ENCODE measurements around the gene INTS12.

The INTS12 gene

DNA sequence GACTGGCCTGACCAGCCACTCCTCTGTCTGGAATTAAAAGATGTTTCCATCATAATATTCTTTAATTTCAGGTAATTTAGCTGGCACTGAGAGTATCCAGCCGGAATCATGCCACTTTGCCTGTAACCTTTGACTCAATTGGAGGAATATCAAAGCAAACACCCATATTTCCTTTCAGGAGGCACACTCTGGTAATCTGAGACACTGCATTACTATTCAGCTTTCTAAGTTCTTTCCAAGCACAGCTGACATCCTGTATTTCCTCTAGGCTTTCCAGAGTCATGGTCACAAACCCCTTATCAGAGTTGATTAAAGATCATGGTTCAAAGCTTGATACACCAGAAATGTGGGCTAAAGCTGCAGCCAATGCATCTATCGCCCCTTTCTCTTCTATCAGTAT lies 29.3 kb downstream of the INTS12 start:
- DNase-seq = no peak

DNA sequence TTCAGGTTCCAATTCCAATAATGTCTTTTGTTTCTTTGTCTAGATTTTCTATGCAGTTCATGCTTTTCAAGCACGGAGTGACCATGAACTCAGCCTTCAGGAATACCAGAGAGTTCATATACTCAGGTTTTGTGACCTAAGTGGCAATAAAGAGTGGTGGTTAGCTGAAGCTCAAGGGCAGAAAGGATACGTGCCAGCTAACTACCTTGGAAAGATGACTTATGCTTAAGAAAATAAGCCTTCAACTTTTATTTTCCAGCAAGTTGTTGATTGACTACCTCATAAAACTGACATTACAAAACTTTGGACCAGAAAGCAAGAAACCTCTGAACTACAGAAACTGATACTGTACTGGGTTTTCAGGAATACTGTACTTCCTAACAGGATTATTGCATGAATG lies 30.8 kb downstream of the INTS12 start:
- DNase-seq = no peak

DNA sequence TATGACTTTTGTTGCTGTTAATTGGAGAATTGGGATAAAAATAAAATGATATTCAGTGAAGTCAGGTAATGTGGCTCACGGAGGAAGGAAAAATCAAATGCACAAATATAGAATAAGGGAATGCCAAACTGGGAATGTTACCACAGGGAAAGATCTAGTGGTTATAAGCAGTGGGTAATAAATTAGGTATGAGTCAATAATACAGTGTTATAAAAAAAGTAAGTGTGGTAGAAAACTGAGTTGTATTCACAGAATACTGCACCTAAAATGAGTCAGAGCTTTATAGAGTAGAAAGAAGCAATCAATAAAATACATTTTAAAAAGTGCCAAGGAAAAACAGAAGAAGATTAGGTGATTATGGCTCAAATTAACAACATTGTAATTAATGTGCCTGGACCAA lies 34.5 kb downstream of the INTS12 start:
- DNase-seq = no peak

DNA sequence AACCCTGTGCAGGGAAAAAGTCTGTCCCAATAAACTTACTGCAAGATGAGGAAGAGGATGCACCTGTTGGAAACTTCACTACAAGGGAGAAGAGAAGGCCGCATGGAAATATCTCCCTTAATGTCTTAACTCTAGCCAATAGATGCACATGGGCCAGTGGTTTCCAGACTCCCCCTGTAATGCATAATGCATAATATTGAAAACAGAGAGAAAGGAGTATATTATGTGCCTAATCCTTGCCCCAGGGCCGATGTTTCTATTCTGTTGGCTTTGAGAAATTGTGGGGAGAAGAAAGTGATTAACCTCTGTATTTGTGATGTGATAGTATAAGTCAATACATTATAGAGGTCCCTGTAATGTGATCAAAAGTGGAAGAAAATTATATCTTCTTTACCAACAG lies 37.2 kb downstream of the INTS12 start:
- no peak for DNase-seq

DNA sequence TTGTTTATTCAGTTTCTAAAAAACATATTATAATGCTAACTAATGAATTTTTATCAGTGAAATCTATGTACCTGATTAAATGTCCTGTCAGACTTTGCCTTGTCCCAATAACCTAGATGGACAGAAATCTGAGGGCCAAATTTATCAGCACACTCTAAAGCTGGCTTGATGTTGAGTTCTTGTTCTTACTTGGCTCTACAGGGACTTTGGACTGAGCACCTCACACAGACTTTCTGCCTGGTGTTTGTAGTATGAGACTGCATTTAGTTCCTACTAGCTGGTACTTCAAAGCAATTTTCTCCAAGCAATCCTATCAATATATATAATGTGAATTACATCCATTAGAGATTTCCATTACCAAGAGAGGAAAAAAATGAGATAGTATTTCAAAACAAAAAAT lies 37.8 kb downstream of the INTS12 start:
- no peak for DNase-seq

DNA sequence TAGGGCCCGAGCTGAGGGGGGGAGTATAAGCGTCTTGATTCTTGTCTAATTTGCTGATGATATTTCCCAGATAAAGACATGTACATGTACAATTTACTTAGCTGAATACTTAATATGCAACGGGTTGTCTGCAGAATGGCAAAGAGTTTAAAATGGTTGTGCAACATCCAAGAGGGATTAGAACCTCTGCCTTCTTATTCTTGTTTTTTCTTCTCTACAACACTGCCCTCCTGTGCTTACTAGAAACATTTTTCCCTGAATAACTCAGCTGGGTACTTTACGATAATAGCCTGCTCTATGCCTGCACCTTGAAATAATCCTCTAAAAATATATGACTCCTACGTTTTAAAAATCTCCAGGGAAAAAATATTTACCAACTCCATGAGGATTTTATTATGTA lies 41.8 kb downstream of the INTS12 start:
- no peak for DNase-seq

DNA sequence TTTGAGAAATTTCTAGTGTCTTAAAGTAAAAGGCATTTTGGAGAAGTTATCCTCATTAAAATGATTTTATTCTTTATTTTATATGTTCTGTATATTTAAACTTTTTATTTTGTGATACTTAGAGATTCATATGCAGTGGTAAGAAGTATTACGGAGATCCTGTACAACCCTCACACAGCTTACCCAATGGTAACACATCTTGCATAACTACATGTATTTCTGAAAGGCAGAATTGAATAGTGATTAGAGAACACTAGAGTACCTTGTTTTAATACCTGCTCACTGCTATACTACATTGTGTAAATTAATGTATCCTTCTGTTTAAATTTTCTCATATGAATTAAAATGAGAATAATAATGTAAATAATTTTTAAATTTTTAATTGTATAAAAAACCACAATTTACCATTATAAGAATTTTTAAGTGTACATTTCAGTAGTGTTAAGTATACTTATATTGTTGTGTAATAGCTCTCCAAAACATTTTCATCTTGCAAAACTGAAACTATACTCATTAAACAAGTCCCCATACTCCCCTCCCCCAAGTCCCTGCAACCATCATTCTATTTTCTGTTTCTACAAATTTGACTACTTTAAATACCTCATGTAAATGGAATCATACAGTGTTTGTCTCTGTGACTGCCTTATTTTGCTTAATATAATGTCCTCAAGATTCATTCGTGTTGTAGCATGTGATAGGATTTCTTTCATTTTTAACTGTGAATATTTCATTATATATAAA lies 45.4 kb downstream of the INTS12 start:
- no peak for DNase-seq

DNA sequence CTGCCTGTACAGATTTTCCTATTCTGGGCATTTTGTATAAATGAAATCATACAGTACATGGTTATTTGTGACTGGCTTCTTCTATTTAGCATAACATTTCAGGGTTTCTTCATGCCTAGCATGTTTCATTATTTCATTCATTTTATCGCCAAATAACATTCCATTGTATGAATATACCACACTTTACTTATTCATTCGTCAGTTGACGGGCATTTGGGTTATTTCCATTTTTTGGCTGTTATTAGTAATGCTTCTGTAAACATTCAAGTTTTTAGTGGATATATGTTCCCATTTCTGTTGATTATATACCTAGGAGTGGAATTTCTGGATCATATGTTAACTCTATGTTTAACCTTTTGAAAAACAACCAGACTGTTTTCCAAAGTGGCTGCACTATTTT lies 47.5 kb downstream of the INTS12 start:
- no peak for DNase-seq

DNA sequence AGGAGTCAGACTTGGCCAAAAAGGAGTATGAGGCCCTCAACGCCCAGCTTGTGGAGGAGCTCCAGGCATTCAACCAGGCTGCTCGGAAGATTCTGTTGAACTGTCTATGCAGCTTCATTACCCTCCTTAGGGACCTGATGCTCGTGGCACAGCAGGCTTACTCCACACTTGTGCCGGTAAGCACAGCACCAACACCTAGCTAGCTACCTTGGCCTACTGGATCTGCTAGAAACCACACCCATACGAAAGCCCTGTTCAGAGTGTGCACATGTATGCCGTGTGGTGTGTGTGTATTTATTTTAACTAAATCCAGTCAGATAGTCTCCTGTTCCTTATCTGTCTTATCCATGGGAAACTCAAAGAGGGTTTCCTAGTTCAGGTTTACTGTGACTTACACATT lies 49.3 kb downstream of the INTS12 start:
- DNase-seq = no peak

DNA sequence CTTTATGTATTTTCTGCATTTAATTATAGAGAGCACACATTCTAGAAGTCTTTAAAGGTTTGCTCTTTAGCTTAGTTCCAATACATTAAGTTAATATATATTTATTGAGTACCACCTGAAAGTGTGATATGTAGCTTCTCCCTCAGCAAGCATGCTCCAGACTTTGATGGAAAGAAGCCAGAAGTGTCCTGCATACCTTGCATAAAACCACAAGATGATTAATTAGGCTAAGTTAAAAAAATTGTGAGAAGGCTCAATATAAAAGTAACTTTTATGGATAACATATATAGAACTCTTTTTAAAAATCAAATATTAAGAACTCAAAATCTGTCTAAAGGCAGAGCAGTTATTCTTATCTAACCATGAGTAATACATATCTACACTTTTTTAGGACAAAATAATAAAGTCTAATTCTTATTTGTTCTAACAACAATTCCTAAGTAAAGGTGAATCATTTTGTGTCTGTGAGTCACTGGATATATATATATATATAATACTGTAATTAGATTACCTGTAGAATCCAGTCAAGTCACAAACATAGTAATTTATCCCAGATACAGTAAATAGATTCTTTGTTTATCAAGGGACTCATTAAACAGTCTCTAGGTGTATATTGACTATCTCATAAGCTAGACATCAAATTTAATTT lies 51.2 kb downstream of the INTS12 start:
- no peak for DNase-seq

DNA sequence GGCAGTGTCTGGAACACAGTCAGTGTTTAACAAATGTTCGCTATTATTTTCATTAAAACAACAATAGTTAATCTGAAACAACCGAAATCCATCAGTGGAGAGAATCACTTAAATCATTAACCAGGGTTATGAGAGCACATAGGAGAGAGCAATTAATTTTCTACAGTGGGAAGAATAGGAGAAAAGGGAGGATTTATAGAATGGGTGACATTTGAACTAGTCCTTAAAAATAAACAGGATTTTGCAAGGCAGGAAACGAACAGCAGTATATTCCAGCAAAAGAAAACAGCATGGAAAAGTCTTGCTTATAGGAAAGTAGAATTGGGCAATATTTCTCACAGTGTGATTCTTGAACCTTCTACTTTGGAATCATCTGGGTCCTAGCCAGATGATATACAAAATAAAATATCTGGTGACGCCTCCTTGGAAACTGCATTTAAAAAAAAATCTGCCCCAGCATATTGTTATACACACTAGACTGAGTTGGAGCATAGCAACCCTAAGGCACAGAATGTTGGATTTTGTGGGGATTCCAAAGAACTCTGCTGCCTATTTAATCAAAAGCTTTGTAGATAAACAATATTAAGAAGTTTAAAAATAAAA lies 56.1 kb downstream of the INTS12 start:
- DNase-seq = no peak

DNA sequence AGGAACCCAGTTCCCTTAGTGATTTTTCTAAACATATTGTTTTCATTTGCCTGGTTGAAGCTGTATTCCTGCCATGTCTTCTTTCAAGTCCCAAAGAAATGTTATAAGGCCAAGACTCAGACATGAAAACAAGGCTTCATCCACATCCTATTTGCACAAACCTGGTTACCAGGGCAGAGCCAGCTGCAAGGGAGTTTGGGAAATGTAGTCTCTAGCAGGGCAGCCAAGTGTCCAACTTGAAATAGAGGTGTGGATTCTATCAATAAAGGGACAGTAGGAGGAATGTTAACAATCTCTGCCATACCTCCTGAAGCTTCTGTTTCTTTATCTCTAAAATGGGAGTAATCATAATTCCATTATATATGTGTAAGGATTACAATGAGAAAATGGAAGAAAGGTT lies 56.6 kb downstream of the INTS12 start:
- no peak for DNase-seq

DNA sequence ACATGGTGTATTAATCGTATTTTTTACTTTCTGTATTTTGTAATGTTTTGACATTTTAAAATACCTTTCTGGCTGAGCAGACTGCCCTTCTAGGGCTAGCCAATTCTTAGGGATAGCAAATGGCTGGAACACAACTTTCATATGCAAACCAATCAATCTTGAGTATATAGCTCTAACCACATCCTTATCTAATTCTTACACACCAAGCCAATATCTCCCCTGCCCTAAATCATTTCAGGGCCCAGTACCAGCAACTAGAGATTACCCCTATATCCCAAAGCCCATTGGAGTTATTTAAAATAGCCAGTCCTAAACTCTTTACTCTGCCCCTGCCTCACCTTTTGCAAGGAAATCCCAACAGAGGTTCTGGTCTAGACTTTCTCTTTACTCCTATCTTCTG lies 58.3 kb downstream of the INTS12 start:
- DNase-seq = no peak

DNA sequence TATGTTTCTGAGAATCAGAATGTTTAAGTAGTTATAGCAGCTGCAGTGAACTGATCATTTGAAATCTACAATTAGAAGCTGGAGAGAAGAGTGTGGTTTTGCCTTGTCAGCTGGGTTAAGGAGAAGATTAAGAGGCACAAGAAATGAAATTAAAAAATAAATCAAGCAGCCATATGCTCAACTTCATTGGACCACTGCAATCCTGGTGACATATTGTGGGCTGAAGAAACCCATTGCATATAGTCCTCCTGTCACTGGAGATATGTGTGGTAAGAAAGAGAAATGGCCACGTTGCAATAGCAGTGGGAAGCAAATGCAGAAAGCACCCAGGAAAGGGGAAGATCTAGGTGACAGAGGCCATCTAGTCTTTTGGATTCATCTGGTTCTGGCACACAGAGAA lies 63.0 kb downstream of the INTS12 start:
- DNase-seq = no peak

DNA sequence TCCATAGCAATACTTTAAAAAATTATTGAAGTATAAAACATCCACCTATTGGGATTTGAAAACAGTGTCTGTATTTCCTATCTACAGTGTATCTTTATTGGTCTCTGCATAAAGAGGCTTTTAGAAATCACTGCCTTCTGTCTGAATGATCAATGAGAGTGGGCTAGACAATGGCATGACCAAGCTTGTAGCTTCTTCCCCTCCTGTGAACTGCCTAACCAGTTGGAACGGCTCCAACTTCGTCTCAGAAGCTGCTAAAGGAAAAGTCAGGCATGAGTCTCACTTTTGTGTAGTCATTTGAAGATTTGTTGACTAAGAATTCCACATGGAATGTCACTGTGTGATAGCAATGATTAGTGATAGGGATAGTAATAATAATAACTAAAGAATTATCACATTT lies 64.2 kb downstream of the INTS12 start:
- no peak for DNase-seq

DNA sequence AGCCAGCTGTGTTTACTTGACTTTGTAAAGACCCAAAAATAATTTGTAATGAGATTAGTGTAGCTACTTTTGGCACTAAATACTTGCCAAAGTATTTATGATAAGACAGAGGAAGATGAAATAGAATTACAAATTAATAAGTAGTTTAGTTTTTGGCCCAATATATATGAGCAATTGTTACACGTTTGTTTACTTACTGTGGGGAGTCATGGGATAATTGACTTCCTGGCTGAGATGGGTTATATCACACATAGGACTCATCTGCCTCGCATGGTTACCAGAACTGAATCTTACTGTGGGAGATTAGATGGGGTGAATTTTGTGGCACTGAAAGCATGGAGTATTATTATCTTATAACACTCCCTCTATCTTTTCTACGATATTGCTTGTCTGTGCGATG lies 66.6 kb downstream of the INTS12 start:
- DNase-seq = no peak

DNA sequence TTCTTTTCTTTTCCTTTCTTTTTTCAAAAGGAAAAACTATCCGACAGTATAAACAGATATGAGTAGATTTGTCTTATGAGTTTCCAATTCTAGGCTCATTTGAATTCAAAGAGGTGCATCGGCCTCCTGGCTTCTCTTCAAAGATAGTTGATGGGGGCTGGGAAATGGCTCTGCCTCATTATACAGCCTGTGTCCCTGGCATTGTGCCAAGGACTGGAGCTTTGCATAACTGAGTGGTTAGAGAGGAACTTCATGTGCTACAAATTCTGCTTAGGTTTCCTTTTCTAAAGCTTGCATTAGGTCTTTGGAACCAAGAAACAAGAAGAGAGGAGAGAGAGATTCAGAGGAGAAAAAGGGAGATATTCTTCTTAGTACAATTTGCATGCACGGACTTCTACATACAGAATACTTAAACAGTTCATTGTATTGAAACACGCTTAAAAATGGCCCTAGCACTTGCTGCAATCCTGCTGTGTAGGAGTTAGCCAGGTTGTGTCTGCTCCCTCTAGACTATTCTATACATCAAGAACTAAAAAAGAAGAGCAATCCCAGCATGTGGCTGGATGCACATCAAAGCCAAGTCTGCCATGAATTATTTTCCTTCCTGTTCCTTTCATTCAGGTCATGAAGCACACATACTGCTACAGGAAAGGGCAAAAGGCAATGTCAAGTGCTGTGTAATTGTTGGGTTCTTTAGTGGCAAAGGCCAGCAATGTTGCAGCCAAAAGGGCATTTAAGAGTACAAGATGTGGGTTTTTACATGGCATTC lies 70.9 kb downstream of the INTS12 start:
- no peak for DNase-seq

DNA sequence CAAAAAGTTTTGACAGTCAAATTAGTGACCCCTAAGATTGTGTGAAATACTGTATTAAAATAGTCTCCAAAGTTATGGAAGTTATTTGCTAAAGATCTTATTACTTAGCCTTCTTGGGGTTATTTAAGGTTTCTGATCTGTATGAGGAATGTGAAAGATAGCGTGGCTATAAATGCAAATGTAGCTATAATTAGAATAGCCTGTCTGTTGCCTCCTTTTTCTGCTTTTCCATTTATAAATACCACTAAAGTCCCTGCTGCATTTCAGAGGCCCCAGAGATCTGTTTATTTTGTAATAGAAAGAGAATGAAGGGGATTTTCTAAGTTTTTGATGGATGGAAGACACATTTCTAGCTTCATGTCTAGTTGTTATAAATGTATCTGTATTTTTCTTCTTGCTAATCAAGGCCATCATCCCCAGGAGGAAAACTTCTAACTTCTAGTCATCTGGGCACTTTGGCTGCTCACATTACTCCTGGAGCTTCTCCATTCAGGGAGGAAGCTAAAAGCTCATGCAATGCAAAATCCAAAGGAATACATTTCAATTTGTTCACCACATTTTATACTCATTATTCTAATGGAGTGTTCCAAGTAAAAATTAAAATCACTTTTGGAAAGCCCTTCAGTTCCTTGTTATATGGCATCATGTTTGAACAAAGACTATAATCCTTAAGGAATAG lies 73.9 kb downstream of the INTS12 start:
- no peak for DNase-seq

DNA sequence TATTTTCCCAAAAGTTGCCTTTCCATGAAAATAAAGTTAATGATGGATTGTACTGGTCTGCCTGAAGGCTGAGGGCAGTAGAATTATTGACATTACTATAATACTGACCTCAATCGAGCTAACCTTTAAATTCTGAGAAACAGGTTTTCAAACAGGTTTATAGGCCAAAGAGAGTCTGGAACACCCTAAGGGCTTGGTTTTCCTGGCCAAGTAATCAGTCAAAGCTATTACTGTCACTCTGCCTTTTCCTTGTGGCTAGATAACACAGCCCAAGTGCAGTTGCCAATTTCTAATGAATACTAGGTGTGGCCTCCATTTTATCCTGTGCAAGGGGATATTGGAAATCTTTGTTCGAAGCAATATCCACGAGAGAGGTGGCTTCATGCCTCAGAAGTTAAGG lies 75.2 kb downstream of the INTS12 start:
- DNase-seq = no peak

Data from activated CD8-positive, alpha-beta memory T cell treated with anti-CD3 and anti-CD28 coated beads, Interleukin-2, amount 50 U/mL, for 4 hours (primary cell).